Ishikawa (cell line): ENCODE results near the gene TP73.

Experiments used
- CEBPB ChIP-seq: IDR thresholded peaks from 2 replicates; pipeline ENCODE4 v1.6.1; 2012
- CREB1 ChIP-seq: IDR thresholded peaks from 2 replicates; pipeline ENCODE4 v1.6.1; 2012; ENCODE audit warnings: low read depth
- EP300 ChIP-seq: IDR thresholded peaks from 2 replicates; pipeline ENCODE4 v1.6.1; 2012; ENCODE audit warnings: borderline replicate concordance
- FOXM1 ChIP-seq: IDR thresholded peaks from 2 replicates; pipeline ENCODE4 v1.6.1; 2012; ENCODE audit warnings: low read depth, borderline replicate concordance
- MAX ChIP-seq: IDR thresholded peaks from 2 replicates; pipeline ENCODE4 v1.6.1; 2012
- NFIC ChIP-seq: IDR thresholded peaks from 2 replicates; pipeline ENCODE4 v1.6.1; 2012
- REST ChIP-seq: IDR thresholded peaks from 2 replicates; pipeline ENCODE4 v1.6.1; 2012; ENCODE audit warnings: low read depth, mild to moderate bottlenecking
- TAF1 ChIP-seq: IDR thresholded peaks from 2 replicates; pipeline ENCODE4 v1.6.1; 2012; ENCODE audit warnings: low read depth, mild to moderate bottlenecking
- TCF12 ChIP-seq: IDR thresholded peaks from 2 replicates; pipeline ENCODE4 v1.6.1; 2012; ENCODE audit warnings: low read depth
- TEAD4 ChIP-seq: IDR thresholded peaks from 2 replicates; pipeline ENCODE4 v1.6.1; 2012
- YY1 ChIP-seq: IDR thresholded peaks from 2 replicates; pipeline ENCODE4 v1.6.1; 2012; ENCODE audit warnings: low read depth
- ZBTB7A ChIP-seq: IDR thresholded peaks from 2 replicates; pipeline ENCODE4 v1.6.1; 2012; ENCODE audit warnings: low read depth

- TF ChIP-seq FOXM1, result no peak
- no peak for TF ChIP-seq MAX
- no peak for TF ChIP-seq REST
- TF ChIP-seq EP300, result no peak
- TF ChIP-seq NFIC, result no peak
- TF ChIP-seq ZBTB7A, result no peak
- TF ChIP-seq YY1, result no peak
- TF ChIP-seq TEAD4, result no peak
- no peak for TF ChIP-seq TCF12
- no peak for TF ChIP-seq CEBPB
- TF ChIP-seq TAF1, result no peak
- no peak for TF ChIP-seq CREB1
These were observed 110.5 kb downstream of the TP73 start for GRCh38 chr1:3762873-3763228.
